Parathyroid adenoma (tissue), 2 donors: ENCODE results near the gene FBLN2.

ENCODE experiments used
- H2AFZ ChIP-seq: fragments of 300-600 bp; sonication (generic); one replicate; pipeline ENCODE4 v1.7.0; 2017; ENCODE audit warnings: antibody characterized with exemption, mild to moderate bottlenecking
- H3K27ac ChIP-seq: fragments of 300-600 bp; sonication (generic); one replicate; pipeline ENCODE4 v1.7.0; 2017
- H3K27me3 ChIP-seq: fragments of 300-600 bp; sonication (generic); one replicate; pipeline ENCODE4 v1.7.0; 2017; ENCODE audit warnings: low read length; ENCODE audit not compliant: control insufficient read depth, insufficient read depth
- H3K36me3 ChIP-seq: fragments of 300-600 bp; sonication (generic); one replicate; pipeline ENCODE4 v1.7.0; 2017; ENCODE audit warnings: low read length; ENCODE audit not compliant: control insufficient read depth, insufficient read depth
- H3K4me1 ChIP-seq: fragments of 300-600 bp; sonication (generic); one replicate; pipeline ENCODE4 v1.7.0; 2017; ENCODE audit warnings: control low read depth
- H3K4me2 ChIP-seq: fragments of 300-600 bp; sonication (generic); one replicate; pipeline ENCODE4 v1.7.0; 2017; ENCODE audit warnings: low read length
- H3K4me3 ChIP-seq: fragments of 300-600 bp; sonication (generic); one replicate; pipeline ENCODE4 v1.7.0; 2017; ENCODE audit warnings: low read depth, low read length
- H3K79me2 ChIP-seq: fragments of 300-600 bp; sonication (generic); one replicate; pipeline ENCODE4 v1.7.0; 2017; ENCODE audit warnings: control low read depth
- H3K9ac ChIP-seq: fragments of 300-600 bp; sonication (generic); one replicate; pipeline ENCODE4 v1.7.0; 2017; ENCODE audit warnings: mild to moderate bottlenecking
- H3K9me3 ChIP-seq: fragments of 300-600 bp; sonication (generic); one replicate; pipeline ENCODE4 v1.7.0; 2017; ENCODE audit warnings: low read length; ENCODE audit not compliant: control insufficient read depth
- CTCF ChIP-seq: fragments of 300-600 bp; sonication (generic); IDR thresholded peaks from one replicate; pipeline ENCODE4 v1.7.0; 2017; ENCODE audit warnings: antibody characterized with exemption, mild to moderate bottlenecking
- donor health status: primary hyperparathyroidism.

Gene FBLN2

GRCh38 chr3:13651775-13652428 lies 103.0 kb downstream of the FBLN2 start:
- H3K4me1 ChIP-seq: peaks cover 5% of the 10 kb centered on the region
- H3K9me3 ChIP-seq: no peaks in the 10 kb centered on the region
- no peak overlapping the region for H3K9ac ChIP-seq
- no peak overlapping the region for H3K4me3 ChIP-seq
- no peaks in the 10 kb centered on the region for H3K36me3 ChIP-seq
- no peak overlapping the region for H3K27ac ChIP-seq
- H3K27me3 ChIP-seq: no peaks in the 10 kb centered on the region
- no peaks in the 10 kb centered on the region for H3K79me2 ChIP-seq
- H3K4me2 ChIP-seq: no peak overlapping the region
- TF ChIP-seq CTCF: no peak
- no peak overlapping the region for H2AFZ ChIP-seq

- no peak overlapping the region for H2AFZ ChIP-seq
- no peaks in the 10 kb centered on the region for H3K9me3 ChIP-seq
- H3K4me3 ChIP-seq: no peak overlapping the region
- H3K27ac ChIP-seq: no peak overlapping the region
- H3K27me3 ChIP-seq: no peaks in the 10 kb centered on the region
- TF ChIP-seq CTCF: no peak
- peaks cover 5% of the 10 kb centered on the region for H3K4me1 ChIP-seq
- no peaks in the 10 kb centered on the region for H3K36me3 ChIP-seq
- H3K4me2 ChIP-seq: no peak overlapping the region
- no peaks in the 10 kb centered on the region for H3K79me2 ChIP-seq
- no peak overlapping the region for H3K9ac ChIP-seq
These were observed 103.8 kb downstream of the FBLN2 start for GRCh38 chr3:13652728-13653127.

GRCh38 chr3:13653631-13654279 lies 104.8 kb downstream of the FBLN2 start:
- H2AFZ ChIP-seq: no peak overlapping the region
- peaks cover 5% of the 10 kb centered on the region for H3K4me1 ChIP-seq
- H3K9ac ChIP-seq: no peak overlapping the region
- H3K27me3 ChIP-seq: no peaks in the 10 kb centered on the region
- no peak for TF ChIP-seq CTCF
- no peaks in the 10 kb centered on the region for H3K36me3 ChIP-seq
- H3K9me3 ChIP-seq: no peaks in the 10 kb centered on the region
- H3K4me3 ChIP-seq: no peak overlapping the region
- H3K4me2 ChIP-seq: no peak overlapping the region
- no peak overlapping the region for H3K27ac ChIP-seq
- no peaks in the 10 kb centered on the region for H3K79me2 ChIP-seq

- Histone ChIP-seq H3K9ac (no peak overlapping the region), H2AFZ (no peak overlapping the region), H3K27ac (no peak overlapping the region), H3K4me3 (no peak overlapping the region), H3K4me1 (peaks cover 5% of the 10 kb centered on the region), H3K27me3 (no peaks in the 10 kb centered on the region), H3K79me2 (no peaks in the 10 kb centered on the region), H3K9me3 (no peaks in the 10 kb centered on the region), H3K36me3 (no peaks in the 10 kb centered on the region), H3K4me2 (no peak overlapping the region)
- TF ChIP-seq CTCF: no peak
These were observed 105.6 kb downstream of the FBLN2 start for GRCh38 chr3:13654330-13655060.
